Glutamatergic neuron (in vitro differentiated cells): ENCODE results near the gene GATA6. TPM values are rescaled to one million over a fixed set of nuclear protein-coding genes. Genes with fewer than 3 reads are reported as not detected.

Experiments used
- DNase-seq: peaks from one replicate; pipeline ENCODE4 v3.0.0; 2022
- H3K27ac Mint-ChIP-seq: one replicate; pipeline ENCODE4 v1.8.0; 2020; ENCODE audit warnings: mild to moderate bottlenecking, mixed read lengths, inconsistent platforms; ENCODE audit not compliant: unreplicated experiment
- H3K27me3 Mint-ChIP-seq: one replicate; pipeline ENCODE4 v1.8.0; 2020; ENCODE audit warnings: mild to moderate bottlenecking, moderate library complexity, mixed read lengths, inconsistent platforms; ENCODE audit not compliant: unreplicated experiment
- H3K36me3 Mint-ChIP-seq: one replicate; pipeline ENCODE4 v1.8.0; 2020; ENCODE audit warnings: mild to moderate bottlenecking, mixed read lengths, inconsistent platforms; ENCODE audit not compliant: unreplicated experiment
- H3K4me1 Mint-ChIP-seq: one replicate; pipeline ENCODE4 v1.8.0; 2020; ENCODE audit warnings: mild to moderate bottlenecking, low read depth, mixed read lengths, inconsistent platforms; ENCODE audit not compliant: unreplicated experiment
- H3K4me3 Mint-ChIP-seq: one replicate; pipeline ENCODE4 v1.8.0; 2020; ENCODE audit warnings: mild to moderate bottlenecking, mixed read lengths, inconsistent platforms; ENCODE audit not compliant: unreplicated experiment
- H3K9me3 Mint-ChIP-seq: one replicate; pipeline ENCODE4 v1.8.0; 2020; ENCODE audit warnings: mild to moderate bottlenecking, moderate library complexity, mixed read lengths, inconsistent platforms; ENCODE audit not compliant: unreplicated experiment
- total RNA-seq: library from RNA; stranded (reverse); fragmentation: NEBNext Ultra II Directional; extraction: Animal tissue kit (Norgen Biotek cat#: 25700); gene quantifications from one replicate; pipeline ENCODE4 v1.2.1, GENCODE V29; 2021; ENCODE audit not compliant: unreplicated experiment
- TF ChIP-seq, protein P1 (sequence below): fragments of 200-600 bp; sonication (generic); IDR thresholded peaks from one replicate; pipeline ENCODE4 v1.5.0; 2021; ENCODE audit not compliant: partially characterized antibody, unreplicated experiment

The GATA6 gene
- total RNA-seq, 1 donor from 2014 or later, result 0.42 TPM

DNA sequence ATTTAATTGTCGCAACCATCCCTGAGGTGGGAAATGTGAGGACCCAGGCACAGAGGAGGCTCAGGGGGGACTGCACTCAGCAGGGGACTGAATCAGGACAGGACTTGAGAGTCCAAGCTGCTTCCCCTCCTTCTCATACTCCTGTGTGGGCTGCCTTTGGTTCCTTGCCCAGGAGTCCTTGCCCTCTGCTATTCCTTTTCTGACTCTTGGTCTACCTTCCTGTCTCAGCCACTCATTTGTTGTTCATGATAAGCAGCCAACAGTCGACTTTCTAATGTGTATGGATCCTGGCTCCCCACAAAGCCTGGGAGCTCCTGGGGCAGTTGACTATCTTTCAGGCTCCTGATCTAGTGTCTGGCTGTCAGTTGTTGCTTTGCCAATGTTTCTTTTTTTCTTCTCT, 28.3 kb downstream of the GATA6 start:
- H3K4me3 Mint-ChIP-seq, result no peak overlapping the region
- H3K9me3 Mint-ChIP-seq, result no peaks in the 10 kb centered on the region
- H3K4me1 Mint-ChIP-seq, result no peaks in the 10 kb centered on the region
- no peak for DNase-seq
- H3K27ac Mint-ChIP-seq, result no peak overlapping the region
- H3K36me3 Mint-ChIP-seq, result no peaks in the 10 kb centered on the region
- H3K27me3 Mint-ChIP-seq, result peaks cover 2% of the 10 kb centered on the region
- TF ChIP-seq, protein P1, sequence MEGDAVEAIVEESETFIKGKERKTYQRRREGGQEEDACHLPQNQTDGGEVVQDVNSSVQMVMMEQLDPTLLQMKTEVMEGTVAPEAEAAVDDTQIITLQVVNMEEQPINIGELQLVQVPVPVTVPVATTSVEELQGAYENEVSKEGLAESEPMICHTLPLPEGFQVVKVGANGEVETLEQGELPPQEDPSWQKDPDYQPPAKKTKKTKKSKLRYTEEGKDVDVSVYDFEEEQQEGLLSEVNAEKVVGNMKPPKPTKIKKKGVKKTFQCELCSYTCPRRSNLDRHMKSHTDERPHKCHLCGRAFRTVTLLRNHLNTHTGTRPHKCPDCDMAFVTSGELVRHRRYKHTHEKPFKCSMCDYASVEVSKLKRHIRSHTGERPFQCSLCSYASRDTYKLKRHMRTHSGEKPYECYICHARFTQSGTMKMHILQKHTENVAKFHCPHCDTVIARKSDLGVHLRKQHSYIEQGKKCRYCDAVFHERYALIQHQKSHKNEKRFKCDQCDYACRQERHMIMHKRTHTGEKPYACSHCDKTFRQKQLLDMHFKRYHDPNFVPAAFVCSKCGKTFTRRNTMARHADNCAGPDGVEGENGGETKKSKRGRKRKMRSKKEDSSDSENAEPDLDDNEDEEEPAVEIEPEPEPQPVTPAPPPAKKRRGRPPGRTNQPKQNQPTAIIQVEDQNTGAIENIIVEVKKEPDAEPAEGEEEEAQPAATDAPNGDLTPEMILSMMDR, result no peak

DNA sequence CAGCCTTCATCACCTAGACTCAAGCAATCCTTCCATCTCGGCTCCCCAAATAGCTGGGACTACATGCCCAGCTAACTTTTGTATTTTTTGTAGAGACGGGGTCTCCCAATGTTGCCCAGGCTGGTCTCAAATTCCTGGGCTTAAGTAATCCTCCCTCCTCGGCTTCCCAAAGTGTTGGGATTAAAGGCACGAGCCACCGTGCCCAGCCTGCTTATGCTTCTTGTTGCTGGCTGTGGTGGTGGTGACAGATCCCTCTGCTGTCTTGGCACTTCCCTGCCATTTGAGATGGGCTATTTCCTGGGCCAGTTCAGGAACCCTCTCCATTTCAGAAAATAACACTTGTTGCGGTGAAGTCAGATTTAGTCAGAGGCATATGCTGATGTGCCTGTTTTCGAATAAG, 28.8 kb downstream of the GATA6 start:
- Mint-ChIP-seq H3K27me3 (peaks cover 2% of the 10 kb centered on the region), H3K36me3 (no peaks in the 10 kb centered on the region), H3K4me3 (no peak overlapping the region), H3K4me1 (no peaks in the 10 kb centered on the region), H3K27ac (no peak overlapping the region), H3K9me3 (no peaks in the 10 kb centered on the region)
- TF ChIP-seq, protein P1, result no peak
- no peak for DNase-seq

DNA sequence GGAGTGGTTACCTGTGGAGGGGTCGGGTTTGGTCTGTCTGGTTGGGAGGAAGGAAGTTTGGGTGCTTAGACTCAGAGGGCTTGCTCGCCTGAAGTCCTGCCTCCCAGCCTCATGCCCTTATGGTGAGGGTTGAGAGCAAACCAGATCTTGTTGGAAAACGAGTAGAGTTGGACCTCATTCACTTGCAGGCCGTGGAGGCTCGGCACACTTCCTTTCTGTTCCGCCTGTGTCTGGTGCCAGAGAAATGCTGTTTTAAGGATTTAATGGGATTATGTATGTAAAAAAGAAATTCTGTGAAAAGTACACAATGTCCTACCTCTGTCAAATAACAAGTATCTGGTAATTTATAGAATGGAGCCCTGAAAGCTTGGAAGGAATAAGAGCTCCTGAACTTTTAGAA, 29.6 kb downstream of the GATA6 start:
- DNase-seq, result no peak
- Mint-ChIP-seq H3K27me3 (no peaks in the 10 kb centered on the region), H3K4me1 (no peaks in the 10 kb centered on the region), H3K9me3 (no peaks in the 10 kb centered on the region), H3K4me3 (no peak overlapping the region), H3K27ac (no peak overlapping the region), H3K36me3 (no peaks in the 10 kb centered on the region)
- TF ChIP-seq, protein P1, result no peak

DNA sequence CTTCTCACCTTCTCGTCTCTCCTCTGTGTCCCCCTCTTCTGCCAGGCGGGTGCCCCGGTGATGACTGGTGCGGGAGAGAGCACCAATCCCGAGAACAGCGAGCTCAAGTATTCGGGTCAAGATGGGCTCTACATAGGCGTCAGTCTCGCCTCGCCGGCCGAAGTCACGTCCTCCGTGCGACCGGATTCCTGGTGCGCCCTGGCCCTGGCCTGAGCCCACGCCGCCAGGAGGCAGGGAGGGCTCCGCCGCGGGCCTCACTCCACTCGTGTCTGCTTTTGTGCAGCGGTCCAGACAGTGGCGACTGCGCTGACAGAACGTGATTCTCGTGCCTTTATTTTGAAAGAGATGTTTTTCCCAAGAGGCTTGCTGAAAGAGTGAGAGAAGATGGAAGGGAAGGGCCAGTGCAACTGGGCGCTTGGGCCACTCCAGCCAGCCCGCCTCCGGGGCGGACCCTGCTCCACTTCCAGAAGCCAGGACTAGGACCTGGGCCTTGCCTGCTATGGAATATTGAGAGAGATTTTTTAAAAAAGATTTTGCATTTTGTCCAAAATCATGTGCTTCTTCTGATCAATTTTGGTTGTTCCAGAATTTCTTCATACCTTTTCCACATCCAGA, 31.3 kb downstream of the GATA6 start:
- TF ChIP-seq, protein P1, result no peak
- no peaks in the 10 kb centered on the region for H3K36me3 Mint-ChIP-seq
- peaks cover 2% of the 10 kb centered on the region for H3K9me3 Mint-ChIP-seq
- no peak overlapping the region for H3K4me3 Mint-ChIP-seq
- H3K4me1 Mint-ChIP-seq, result no peaks in the 10 kb centered on the region
- H3K27ac Mint-ChIP-seq, result no peak overlapping the region
- no peak for DNase-seq
- H3K27me3 Mint-ChIP-seq, result no peaks in the 10 kb centered on the region

DNA sequence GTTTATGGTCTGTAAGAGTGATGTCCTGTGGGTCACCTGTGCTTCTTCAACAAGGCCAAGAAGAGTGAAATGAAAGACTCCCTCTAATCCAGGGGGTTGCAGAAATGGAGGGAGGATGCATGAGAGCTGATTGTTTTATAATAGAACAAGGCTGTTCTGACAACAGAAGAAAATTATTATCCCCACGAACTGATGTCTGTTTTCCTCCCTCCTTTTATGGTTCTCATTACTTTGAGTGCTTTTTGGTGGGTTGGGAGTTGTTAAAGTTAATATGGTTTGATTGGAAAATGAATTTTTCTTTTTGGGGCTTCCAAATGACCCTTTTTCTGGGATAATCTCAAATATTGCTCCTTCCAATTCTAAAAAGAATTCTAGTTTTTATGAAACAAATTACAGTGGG, 33.6 kb downstream of the GATA6 start:
- no peaks in the 10 kb centered on the region for H3K27me3 Mint-ChIP-seq
- no peak overlapping the region for H3K27ac Mint-ChIP-seq
- TF ChIP-seq, protein P1, result no peak
- no peaks in the 10 kb centered on the region for H3K4me1 Mint-ChIP-seq
- H3K9me3 Mint-ChIP-seq, result peaks cover 2% of the 10 kb centered on the region
- H3K36me3 Mint-ChIP-seq, result no peaks in the 10 kb centered on the region
- DNase-seq, result no peak
- H3K4me3 Mint-ChIP-seq, result no peak overlapping the region
